Measurements from ENCODE around the gene TNIK. TPM values are rescaled to one million over a fixed set of nuclear protein-coding genes. Genes with fewer than 3 reads are reported as not detected.

TNIK gene
- total RNA-seq, 2 donors from 2014 or later = 5.6 to 47.1 TPM

DNA sequence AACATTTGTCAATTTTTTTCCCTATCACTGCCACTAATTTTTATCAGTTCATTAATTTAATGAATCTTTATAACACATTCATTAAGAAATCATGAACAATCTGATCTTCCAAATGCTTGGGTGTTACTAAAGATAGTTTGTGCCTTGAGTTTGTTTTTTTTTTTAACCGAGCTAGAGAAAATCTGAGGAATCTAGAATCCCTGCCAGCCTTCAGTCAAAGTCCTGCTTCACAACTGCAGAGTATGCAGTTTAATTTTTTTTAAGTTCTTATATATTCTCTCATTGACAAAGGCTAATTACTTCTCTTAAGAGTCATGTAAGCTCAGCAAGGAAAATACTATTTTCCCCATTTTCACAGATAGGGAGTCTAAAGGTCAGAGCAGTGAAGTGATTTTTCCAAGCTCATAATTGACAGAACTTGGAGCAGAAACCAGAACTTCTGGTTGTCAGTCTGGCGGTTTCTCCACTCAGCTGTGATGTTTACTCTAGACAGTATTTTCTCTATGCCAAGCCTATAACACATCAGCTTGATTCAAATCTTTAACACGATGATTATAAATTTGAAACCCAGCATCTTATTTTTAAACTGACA, 55.7 kb downstream of the TNIK start:
- peak; percentile 31 for DNase-seq (ENCODE audit: low spot score)
- Histone ChIP-seq H3K27ac (no peak overlapping the region), H3K36me3 (no peaks in the 10 kb centered on the region), H3K27me3 (replicated peaks; ENCODE audit: insufficient read depth) (no peaks in the 10 kb centered on the region), H3K9me3 (no peaks in the 10 kb centered on the region), H3K4me1 (replicated peaks) (no peaks in the 10 kb centered on the region), H3K4me3 (no peak overlapping the region)
- intact Hi-C loops (cut with DNase I) = no loop called here
- WGBS = 29% methylated on average over 3 of the region's 3 CpGs
- TF ChIP-seq POLR2AphosphoS5 (IDR thresholded peaks at IDR 0.05) (peak; percentile 52), CTCF (IDR thresholded peaks at IDR 0.05) (no peak), POLR2A (IDR thresholded peaks at IDR 0.05) (no peak)

GRCh38 chr3:171402281-171402680, 57.9 kb downstream of the TNIK start:
- no peak for DNase-seq (ENCODE audit: low spot score)
- 73% methylated on average over 3 of the region's 3 CpGs for WGBS
- intact Hi-C loops (cut with DNase I) = no loop called here
- Histone ChIP-seq H3K27ac (no peak overlapping the region), H3K4me1 (replicated peaks) (no peaks in the 10 kb centered on the region), H3K36me3 (no peaks in the 10 kb centered on the region), H3K27me3 (replicated peaks; ENCODE audit: insufficient read depth) (no peaks in the 10 kb centered on the region), H3K9me3 (no peaks in the 10 kb centered on the region), H3K4me3 (no peak overlapping the region)
- no peak for TF ChIP-seq POLR2AphosphoS5 (IDR thresholded peaks at IDR 0.05)
- TF ChIP-seq CTCF (IDR thresholded peaks at IDR 0.05) = no peak
- no peak for TF ChIP-seq POLR2A (IDR thresholded peaks at IDR 0.05)

GRCh38 chr3:171401432-171401831, 58.8 kb downstream of the TNIK start:
- 67% methylated on average over 1 of the region's 1 CpG for WGBS
- Histone ChIP-seq H3K27me3 (replicated peaks; ENCODE audit: insufficient read depth) (no peaks in the 10 kb centered on the region), H3K4me1 (replicated peaks) (no peaks in the 10 kb centered on the region), H3K4me3 (no peak overlapping the region), H3K36me3 (no peaks in the 10 kb centered on the region), H3K27ac (no peak overlapping the region), H3K9me3 (no peaks in the 10 kb centered on the region)
- intact Hi-C loops (cut with DNase I) = no loop called here
- DNase-seq (ENCODE audit: low spot score) = no peak
- no peak for TF ChIP-seq CTCF (IDR thresholded peaks at IDR 0.05)
- TF ChIP-seq POLR2A (IDR thresholded peaks at IDR 0.05) = no peak
- no peak for TF ChIP-seq POLR2AphosphoS5 (IDR thresholded peaks at IDR 0.05)

DNA sequence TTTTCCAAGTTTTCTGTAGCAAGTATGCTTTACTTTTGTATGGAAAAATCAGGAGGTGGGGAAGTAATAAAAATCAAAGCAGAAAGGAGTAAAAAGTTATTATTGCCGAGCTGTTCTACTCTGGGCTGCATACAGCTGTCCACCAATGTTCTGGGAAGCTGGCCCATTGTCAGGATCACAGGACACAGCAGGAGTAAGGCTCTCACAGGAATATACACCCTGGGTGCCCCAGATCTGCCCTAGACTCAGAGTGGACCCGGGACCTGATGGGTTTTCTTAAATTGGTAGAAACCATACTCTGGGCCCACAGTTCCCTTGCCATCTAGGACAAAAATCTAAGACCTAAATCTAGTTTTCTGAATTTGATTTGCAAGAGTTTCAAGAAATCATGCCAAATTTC, 60.4 kb downstream of the TNIK start:
- TF ChIP-seq POLR2A (IDR thresholded peaks at IDR 0.05) (no peak), CTCF (IDR thresholded peaks at IDR 0.05) (no peak), POLR2AphosphoS5 (IDR thresholded peaks at IDR 0.05) (no peak)
- no peaks in the 10 kb centered on the region for H3K36me3 ChIP-seq
- 71% methylated on average over 2 of the region's 2 CpGs for WGBS
- H3K27ac ChIP-seq = no peak overlapping the region
- H3K4me3 ChIP-seq = no peak overlapping the region
- intact Hi-C loops (cut with DNase I) = no loop called here
- no peaks in the 10 kb centered on the region for H3K27me3 ChIP-seq (replicated peaks; ENCODE audit: insufficient read depth)
- no peak for DNase-seq (ENCODE audit: low spot score)
- H3K9me3 ChIP-seq = no peaks in the 10 kb centered on the region
- H3K4me1 ChIP-seq (replicated peaks) = no peaks in the 10 kb centered on the region

GRCh38 chr3:171398343-171398742, 61.9 kb downstream of the TNIK start:
- no peak overlapping the region for H3K4me3 ChIP-seq
- whole genome bisulfite sequencing = 98% methylated on average over 2 of the region's 2 CpGs
- H3K4me1 ChIP-seq (replicated peaks) = no peaks in the 10 kb centered on the region
- no peak for DNase-seq (ENCODE audit: low spot score)
- H3K36me3 ChIP-seq = no peaks in the 10 kb centered on the region
- H3K27ac ChIP-seq = no peak overlapping the region
- no peaks in the 10 kb centered on the region for H3K9me3 ChIP-seq
- no peak for TF ChIP-seq CTCF (IDR thresholded peaks at IDR 0.05)
- no peak for TF ChIP-seq POLR2A (IDR thresholded peaks at IDR 0.05)
- no peaks in the 10 kb centered on the region for H3K27me3 ChIP-seq (replicated peaks; ENCODE audit: insufficient read depth)
- intact Hi-C loops (cut with DNase I) = no loop called here

All from prostate gland (tissue), 2 donors.